8988T (cell line): ENCODE data around the gene MYOF.
"Not testable (repeated sequence)": the region's sequence is repeated elsewhere in the genome, so short reads cannot be mapped to it uniquely, and the experiment has no call there.

Experiments
- DNase-seq: peaks from one replicate; pipeline ENCODE4 v3.0.0; 2011

MYOF gene

GRCh38 chr10:93288679-93289634 is 193.2 kb downstream of the MYOF start:
- peak; percentile 73 for DNase-seq

GRCh38 chr10:93287775-93288174 is 194.4 kb downstream of the MYOF start:
- no peak for DNase-seq

DNA sequence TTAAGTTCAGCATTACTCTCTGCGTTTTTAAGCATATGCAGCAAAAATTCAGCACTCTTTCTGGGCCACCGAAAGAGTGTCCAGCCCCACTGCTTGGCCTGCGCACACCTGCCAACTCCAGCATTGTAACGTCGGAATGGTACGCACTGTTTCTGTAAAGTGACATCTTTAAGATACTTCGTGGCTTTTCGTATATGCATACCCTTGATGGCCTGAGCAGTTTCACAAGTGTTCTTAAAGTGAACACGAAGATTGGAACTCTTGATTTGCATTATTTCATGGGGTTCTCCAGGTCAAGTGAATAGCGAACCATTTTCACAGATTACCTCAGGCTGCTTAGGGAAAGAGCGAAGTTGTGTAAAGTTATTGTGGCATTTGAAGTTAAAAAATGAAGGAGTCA is 197.9 kb downstream of the MYOF start:
- not testable (repeated sequence) for DNase-seq

DNA sequence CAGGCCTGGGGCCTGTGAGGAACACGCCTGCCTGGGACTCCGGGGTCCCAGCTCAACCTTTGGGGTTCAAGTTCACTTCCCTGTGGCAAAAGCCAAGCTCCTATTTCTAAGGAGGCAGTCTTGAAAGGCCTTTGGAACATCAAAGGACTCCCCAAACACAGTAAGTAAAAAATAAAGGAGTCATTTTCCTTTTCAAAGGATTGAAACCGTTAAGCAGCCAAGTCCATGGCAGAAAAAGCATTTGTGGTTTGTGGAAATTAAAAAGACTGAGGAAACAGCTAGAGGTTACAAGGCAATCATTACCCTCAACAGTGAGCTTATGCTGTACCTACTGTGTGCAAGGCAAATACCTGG is 200.8 kb downstream of the MYOF start:
- DNase-seq, result no peak

DNA sequence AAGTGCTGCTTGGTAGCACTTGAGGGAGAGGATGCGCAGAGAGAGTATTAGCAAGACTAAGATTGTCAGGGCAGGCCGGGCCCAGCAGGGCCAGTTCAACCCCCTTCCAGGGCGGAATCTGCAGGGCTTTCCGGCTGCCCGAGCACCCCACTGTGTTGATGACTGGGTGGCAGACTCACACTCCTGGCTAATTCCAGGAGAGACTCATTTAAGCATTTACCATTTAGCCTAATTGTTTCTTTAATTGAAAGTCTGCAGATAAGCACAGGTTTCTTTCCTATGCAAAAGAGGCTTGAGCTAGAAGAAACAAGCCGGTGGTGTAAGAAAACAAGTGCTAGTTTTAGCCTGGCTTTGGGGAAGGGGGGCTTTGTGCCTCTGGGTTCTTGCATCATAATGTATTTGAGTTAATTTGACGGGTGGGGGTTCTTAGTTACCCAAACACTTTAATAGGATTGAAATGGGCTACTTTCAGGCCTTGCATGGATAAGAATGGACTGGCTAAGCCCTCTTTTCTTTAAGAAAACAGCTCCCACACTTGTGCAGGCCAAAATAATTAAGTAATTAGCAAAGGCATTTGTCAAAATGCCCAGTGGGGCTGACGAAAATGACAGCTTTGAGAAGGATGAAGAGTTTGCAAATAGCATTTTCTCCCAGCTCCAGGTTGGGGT is 201.3 kb downstream of the MYOF start:
- no peak for DNase-seq

DNA sequence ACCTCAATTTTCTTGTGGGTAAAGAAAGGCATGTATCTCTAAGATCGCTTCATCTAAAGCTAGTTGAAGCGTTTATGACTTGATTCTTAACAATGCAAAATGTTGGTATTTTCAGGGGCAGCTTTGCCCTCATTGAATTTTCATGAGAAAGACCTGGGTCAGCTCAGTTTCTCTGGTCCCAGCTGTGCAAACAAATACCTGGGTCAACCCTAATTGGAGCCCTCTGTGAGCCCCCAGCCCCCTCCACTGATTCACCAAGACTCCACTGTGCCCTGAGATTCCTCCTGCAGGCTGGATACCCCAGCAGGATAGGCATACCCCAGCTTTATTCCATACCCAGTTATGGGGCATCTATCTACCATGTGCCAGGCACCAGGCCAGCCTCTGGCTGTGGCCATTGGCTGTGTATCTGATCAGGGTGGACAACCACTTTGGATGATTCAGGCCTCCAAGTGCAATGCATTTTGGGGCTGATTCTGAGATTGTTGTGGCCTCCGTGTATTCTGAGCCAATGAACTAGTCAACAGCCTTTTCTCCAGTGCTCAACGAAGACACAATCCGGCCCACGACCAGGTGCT is 201.9 kb downstream of the MYOF start:
- no peak for DNase-seq

GRCh38 chr10:93277360-93277759 is 204.8 kb downstream of the MYOF start:
- DNase-seq, result no peak

- DNase-seq, result no peak
Observed at GRCh38 chr10:93274419-93274818, 207.7 kb downstream of the MYOF start.

DNA sequence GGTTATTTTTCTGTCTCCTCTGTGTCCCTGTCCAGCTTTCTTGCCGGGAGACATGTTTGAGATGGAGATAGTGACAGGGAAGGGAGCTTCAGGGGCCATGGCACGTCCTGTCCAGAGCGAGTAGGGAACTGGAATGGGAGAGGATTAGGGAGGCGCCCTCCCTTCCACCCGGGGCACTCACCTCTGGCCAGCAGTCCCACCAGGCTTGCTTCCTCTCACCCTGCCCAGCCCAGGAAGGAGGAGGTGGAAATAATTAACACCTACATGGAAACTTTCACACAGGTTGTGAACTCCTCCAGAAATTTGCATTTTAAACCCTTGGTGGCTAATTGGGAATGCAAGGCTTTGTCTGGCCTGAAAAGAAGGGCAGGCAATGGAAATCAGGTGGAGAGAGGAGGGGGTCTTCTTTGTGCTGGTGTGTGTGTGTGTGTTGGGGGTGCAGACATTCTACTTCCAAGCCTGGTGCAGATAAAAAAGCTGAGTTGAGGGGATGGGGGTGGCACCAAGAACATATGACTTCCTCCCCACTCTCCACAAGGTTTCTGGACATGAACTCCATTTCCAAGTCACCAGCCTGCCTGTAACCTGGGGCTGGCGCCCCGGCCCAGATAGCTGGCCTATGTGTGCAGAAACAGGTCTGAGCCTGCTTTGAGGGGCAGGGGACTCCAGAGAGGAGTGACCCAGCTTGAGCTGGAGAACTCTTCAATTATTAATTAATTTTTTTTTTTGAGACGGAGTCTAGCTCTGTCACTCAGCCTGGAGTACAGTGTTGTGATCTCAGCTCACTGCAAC is 209.1 kb downstream of the MYOF start:
- DNase-seq, result no peak

- DNase-seq, result no peak
Observed at GRCh38 chr10:93271347-93271746, 210.8 kb downstream of the MYOF start.

DNA sequence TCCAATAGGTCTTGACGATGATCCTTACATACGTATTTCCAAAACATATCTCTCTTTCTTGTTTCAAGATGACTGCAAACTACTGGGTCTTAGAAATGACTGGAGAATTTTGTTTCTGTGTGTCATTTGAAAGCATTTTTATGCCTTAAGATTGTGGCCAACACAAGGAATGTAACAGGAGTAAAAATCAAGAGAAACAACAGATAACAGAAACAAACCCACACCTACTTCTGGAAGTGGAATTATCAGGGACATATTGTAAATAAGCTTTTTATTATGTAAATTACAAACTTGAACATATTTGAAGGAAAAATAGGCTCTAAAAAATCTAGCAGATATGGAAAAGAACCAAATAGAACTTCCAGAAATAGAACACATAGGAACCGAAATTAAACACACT is 212.9 kb downstream of the MYOF start:
- DNase-seq, result no peak

GRCh38 chr10:93268021-93268420 is 214.1 kb downstream of the MYOF start:
- no peak for DNase-seq

DNA sequence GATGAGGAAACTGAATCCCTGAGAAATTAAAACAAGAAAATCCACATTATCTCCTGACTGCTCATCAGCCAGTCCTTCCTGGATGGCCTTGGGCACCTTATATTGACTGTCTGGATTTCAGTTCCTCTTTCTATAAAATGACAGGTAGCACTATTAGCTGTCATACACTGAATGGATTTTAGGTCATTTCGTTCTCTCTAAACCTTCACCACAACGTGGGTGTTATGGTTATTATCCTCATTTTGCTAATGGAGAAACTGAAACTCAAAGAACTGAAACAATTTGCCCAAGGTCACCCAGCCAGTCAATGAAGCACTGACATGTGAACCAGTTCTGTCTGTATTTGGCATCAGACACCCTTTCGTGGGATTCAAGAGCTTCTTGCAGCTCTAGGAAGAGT is 214.6 kb downstream of the MYOF start:
- no peak for DNase-seq

DNA sequence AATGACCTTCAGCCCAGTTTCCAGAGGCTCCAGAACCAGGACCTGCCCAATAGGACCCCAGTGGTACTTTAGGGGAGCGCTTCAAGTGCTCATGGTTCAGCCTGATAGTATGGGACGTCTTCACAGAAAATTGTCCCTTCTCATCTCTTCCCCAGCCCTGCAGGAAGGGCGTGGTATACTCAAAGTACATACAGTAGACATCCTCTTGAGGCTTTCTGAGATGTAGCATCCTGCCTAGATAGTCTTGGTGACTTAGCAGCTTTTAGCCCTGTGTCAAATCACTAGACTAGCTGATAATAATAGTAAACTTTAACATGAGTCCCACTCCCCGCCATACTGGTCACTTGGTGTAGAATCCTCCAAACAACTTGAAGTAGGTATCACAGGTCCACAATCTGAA is 215.3 kb downstream of the MYOF start:
- DNase-seq, result no peak

DNA sequence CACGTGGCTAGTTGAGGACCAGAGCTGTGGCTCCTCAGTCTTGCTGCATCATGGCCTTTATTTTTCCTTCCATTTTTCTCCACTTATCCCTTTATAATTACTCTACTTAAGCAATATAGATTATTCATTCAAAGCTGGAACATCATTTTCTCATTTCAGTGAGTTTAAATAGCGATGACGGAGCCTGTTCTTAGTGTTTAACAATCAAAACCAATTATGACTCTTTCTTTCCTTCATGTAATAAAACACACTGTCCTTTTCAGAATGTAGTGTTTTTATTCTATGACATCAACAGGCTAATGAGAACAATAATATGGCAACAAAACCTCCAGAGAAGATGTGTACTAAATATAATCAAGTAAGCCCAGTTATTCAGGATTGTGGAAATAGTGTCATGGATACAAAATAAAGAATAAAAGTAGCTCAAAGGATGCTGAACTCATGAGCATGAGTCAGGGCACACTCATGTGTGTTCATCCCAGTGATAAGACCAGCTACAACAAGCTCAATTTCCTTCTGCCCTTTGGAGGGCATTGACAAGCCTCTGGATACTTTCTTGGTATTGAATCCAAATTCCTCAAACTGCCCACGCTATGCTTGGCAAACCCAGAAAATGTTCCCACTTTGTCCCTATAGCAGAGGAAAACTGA is 220.0 kb downstream of the MYOF start:
- no peak for DNase-seq

DNA sequence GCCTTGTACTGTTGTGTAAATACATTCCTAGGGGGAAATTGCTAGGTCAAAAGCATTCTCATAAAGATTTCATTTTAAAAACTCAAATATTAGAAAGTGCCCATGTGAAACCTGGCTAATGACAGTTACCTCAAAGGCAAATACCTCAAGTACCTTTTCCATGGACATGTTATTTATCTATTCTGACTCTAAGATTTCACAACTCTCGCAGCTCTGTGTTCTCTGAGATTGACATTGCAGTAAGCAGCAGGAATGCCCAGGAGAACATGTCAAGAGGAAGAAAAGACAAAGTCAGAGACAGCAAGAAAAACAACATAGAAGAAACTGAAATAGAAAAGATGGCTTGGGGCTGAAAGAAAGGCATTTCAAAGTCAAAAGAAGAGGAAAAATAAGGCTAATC is 221.0 kb downstream of the MYOF start:
- DNase-seq, result no peak

- DNase-seq, result no peak
Observed at GRCh38 chr10:93259126-93259525, 223.0 kb downstream of the MYOF start.
